ENCODE results near the gene NMT2. TPM values are rescaled to one million over a fixed set of nuclear protein-coding genes. Genes with fewer than 3 reads are reported as not detected.

The NMT2 gene
- total RNA-seq, 2 experiments from 2014 or later: 0.72 to 0.82 TPM

DNA sequence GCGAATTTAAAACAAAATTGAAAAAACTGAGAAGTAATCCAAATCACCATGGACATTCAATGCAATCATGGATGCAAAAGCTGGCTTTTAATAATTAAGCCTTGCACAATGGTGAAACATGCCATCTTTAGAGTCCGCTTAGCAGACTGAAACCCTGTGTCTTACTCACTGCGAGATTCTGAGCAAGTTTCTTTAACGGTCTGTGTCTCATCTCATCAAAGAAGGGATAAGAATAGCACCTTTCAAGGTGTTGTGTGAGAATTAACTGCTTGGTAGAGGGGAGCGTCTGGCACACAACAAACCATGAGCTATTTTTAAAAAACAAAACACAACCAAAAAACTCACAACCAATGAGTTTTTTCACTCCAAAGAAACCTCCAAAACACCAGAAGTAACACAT, 101.3 kb downstream of the NMT2 start:
- Histone ChIP-seq H3K36me3 (ENCODE audit: insufficient read depth, low read length) (no peaks in the 10 kb centered on the region), H3K9me3 (ENCODE audit: low read length) (no peaks in the 10 kb centered on the region), H2AFZ (ENCODE audit: low read length) (no peak overlapping the region), H3K4me1 (ENCODE audit: insufficient read depth, low read length, poor library complexity, severe bottlenecking) (no peaks in the 10 kb centered on the region), H3K4me3 (ENCODE audit: low read depth, low read length, poor library complexity, severe bottlenecking) (no peak overlapping the region), H3K79me2 (ENCODE audit: insufficient read depth, low read depth, low read length) (no peaks in the 10 kb centered on the region), H3K27ac (ENCODE audit: low read depth, low read length, poor library complexity, severe bottlenecking) (no peak overlapping the region), H4K20me1 (ENCODE audit: insufficient read depth, low read length) (no peaks in the 10 kb centered on the region), H3K9me2 (ENCODE audit: insufficient read depth, low read length) (no peaks in the 10 kb centered on the region), H3K4me2 (ENCODE audit: low read length) (no peak overlapping the region)
- no peak for TF ChIP-seq CTCF (conservative IDR thresholded peaks at IDR 0.05; ENCODE audit: low read length)
- no peak for TF ChIP-seq EZH2phosphoT487 (IDR thresholded peaks at IDR 0.05; ENCODE audit: borderline replicate concordance, low read depth, low read length)
- intact Hi-C loops (cut with micrococcal nuclease; ENCODE audit: unreplicated experiment): no loop called here
- POLR2A ChIA-PET: interaction anchor here (0.7 kb wide), 1 partner anchor 319 kb away, joined by 3 read pairs; no protein-coding TSS in a partner anchor
- no peak for DNase-seq (ENCODE audit: low spot score)
- CTCF ChIA-PET (ENCODE audit: unreplicated experiment): no interaction called here
- no TSS peak for BruUV-seq (replicated peaks)

- BruUV-seq (replicated peaks): no TSS peak
- H2AFZ ChIP-seq (ENCODE audit: low read length): no peak overlapping the region
- no peaks in the 10 kb centered on the region for H4K20me1 ChIP-seq (ENCODE audit: insufficient read depth, low read length)
- no peak for DNase-seq (ENCODE audit: low spot score)
- ChIA-PET POLR2A (no interaction called here), CTCF (ENCODE audit: unreplicated experiment) (no interaction called here)
- no peaks in the 10 kb centered on the region for H3K9me3 ChIP-seq (ENCODE audit: low read length)
- no peaks in the 10 kb centered on the region for H3K4me1 ChIP-seq (ENCODE audit: insufficient read depth, low read length, poor library complexity, severe bottlenecking)
- H3K4me3 ChIP-seq (ENCODE audit: low read depth, low read length, poor library complexity, severe bottlenecking): no peak overlapping the region
- H3K27ac ChIP-seq (ENCODE audit: low read depth, low read length, poor library complexity, severe bottlenecking): no peak overlapping the region
- no peak overlapping the region for H3K4me2 ChIP-seq (ENCODE audit: low read length)
- intact Hi-C loops (cut with micrococcal nuclease; ENCODE audit: unreplicated experiment): no loop called here
- H3K79me2 ChIP-seq (ENCODE audit: insufficient read depth, low read depth, low read length): no peaks in the 10 kb centered on the region
- no peaks in the 10 kb centered on the region for H3K36me3 ChIP-seq (ENCODE audit: insufficient read depth, low read length)
- no peaks in the 10 kb centered on the region for H3K9me2 ChIP-seq (ENCODE audit: insufficient read depth, low read length)
- no peak for TF ChIP-seq EZH2phosphoT487 (IDR thresholded peaks at IDR 0.05; ENCODE audit: borderline replicate concordance, low read depth, low read length)
- TF ChIP-seq CTCF (conservative IDR thresholded peaks at IDR 0.05; ENCODE audit: low read length): no peak
These were observed 107.9 kb downstream of the NMT2 start for GRCh38 chr10:15060638-15061037.

- DNase-seq (ENCODE audit: low spot score): no peak
- no peaks in the 10 kb centered on the region for H3K9me3 ChIP-seq (ENCODE audit: low read length)
- ChIA-PET CTCF (ENCODE audit: unreplicated experiment) (no interaction called here), POLR2A (no interaction called here)
- no peak for TF ChIP-seq CTCF (conservative IDR thresholded peaks at IDR 0.05; ENCODE audit: low read length)
- no peak for TF ChIP-seq EZH2phosphoT487 (IDR thresholded peaks at IDR 0.05; ENCODE audit: borderline replicate concordance, low read depth, low read length)
- intact Hi-C loops (cut with micrococcal nuclease; ENCODE audit: unreplicated experiment): no loop called here
- no peaks in the 10 kb centered on the region for H3K4me1 ChIP-seq (ENCODE audit: insufficient read depth, low read length, poor library complexity, severe bottlenecking)
- no peak overlapping the region for H2AFZ ChIP-seq (ENCODE audit: low read length)
- no TSS peak for BruUV-seq (replicated peaks)
- H3K36me3 ChIP-seq (ENCODE audit: insufficient read depth, low read length): no peaks in the 10 kb centered on the region
- no peak overlapping the region for H3K27ac ChIP-seq (ENCODE audit: low read depth, low read length, poor library complexity, severe bottlenecking)
- H3K79me2 ChIP-seq (ENCODE audit: insufficient read depth, low read depth, low read length): no peaks in the 10 kb centered on the region
- H3K9me2 ChIP-seq (ENCODE audit: insufficient read depth, low read length): no peaks in the 10 kb centered on the region
- H3K4me3 ChIP-seq (ENCODE audit: low read depth, low read length, poor library complexity, severe bottlenecking): no peak overlapping the region
- no peaks in the 10 kb centered on the region for H4K20me1 ChIP-seq (ENCODE audit: insufficient read depth, low read length)
- H3K4me2 ChIP-seq (ENCODE audit: low read length): no peak overlapping the region
These were observed 108.6 kb downstream of the NMT2 start for GRCh38 chr10:15059914-15060313.
